Measurements from ENCODE around the gene ADRA1B. TPM values are rescaled to one million over a fixed set of nuclear protein-coding genes. Genes with fewer than 3 reads are reported as not detected.

Gene ADRA1B
- total and polyA plus RNA-seq, 2 of the 8 experiments (the other 6 are each of a cell fraction or from before 2014, with no cell fraction given) = not detected

DNA sequence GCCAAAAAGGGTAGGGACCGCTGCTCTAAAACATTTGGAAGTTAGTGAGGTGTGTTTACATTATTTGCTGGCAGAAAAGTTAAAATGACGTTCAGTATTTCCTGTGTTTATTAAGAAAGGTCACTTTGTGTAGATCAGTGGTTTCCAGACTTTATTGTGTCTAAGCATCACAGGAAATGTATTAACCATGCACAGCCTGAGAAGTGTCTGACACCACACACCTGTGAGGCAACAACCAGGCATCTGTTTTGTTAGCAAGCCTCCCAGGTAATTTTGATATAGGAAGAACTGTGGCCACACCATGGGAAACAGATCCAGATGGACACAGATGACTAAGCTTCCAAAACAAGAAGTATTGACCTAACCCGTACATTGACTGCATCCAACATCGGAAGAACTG is 104.7 kb downstream of the ADRA1B start (continued):
- TF ChIP-seq CHD7 (IDR thresholded peaks at IDR 0.05; ENCODE audit: insufficient replicate concordance, low read length) (no peak), POU5F1 (IDR thresholded peaks at IDR 0.05; ENCODE audit: low read depth, low read length) (no peak)
